DND-41 (cell line): ENCODE data around the gene PRR14.
"Not testable (repeated sequence)": the region's sequence is repeated elsewhere in the genome, so short reads cannot be mapped to it uniquely, and the experiment has no call there.

ENCODE experiments used
- ATAC-seq: fragments of 200-7000 bp; cut with Tn5 transposase; 3 replicates; pipeline ENCODE4 v1.9.1; 2021; ENCODE audit warnings: low read depth; ENCODE audit not compliant: insufficient read depth
- DNase-seq: peaks from one replicate; pipeline ENCODE4 v3.0.0-alpha.2; 2020
- H2AFZ ChIP-seq: 2 replicates; pipeline ENCODE4 v1.6.0; 2012; ENCODE audit warnings: low read depth, low read length
- H3K27ac ChIP-seq: 2 replicates; pipeline ENCODE4 v1.5.1; 2012; ENCODE audit warnings: low read length, inconsistent platforms
- H3K27me3 ChIP-seq: fragments of 200-600 bp; sonication (generic); 2 replicates; pipeline ENCODE4 v1.6.0; 2012; ENCODE audit warnings: low read length, mild to moderate bottlenecking, inconsistent platforms; ENCODE audit not compliant: insufficient read depth, poor library complexity
- H3K36me3 ChIP-seq: 2 replicates; pipeline ENCODE4 v1.5.1; 2012; ENCODE audit warnings: low read length, inconsistent platforms; ENCODE audit not compliant: insufficient read depth
- H3K4me1 ChIP-seq: 2 replicates; pipeline ENCODE4 v1.5.1; 2012; ENCODE audit warnings: mild to moderate bottlenecking, low read length; ENCODE audit not compliant: insufficient read depth
- H3K4me2 ChIP-seq: 2 replicates; pipeline ENCODE4 v1.6.0; 2012; ENCODE audit warnings: mild to moderate bottlenecking, moderate library complexity, low read length, inconsistent platforms; ENCODE audit not compliant: insufficient read depth
- H3K4me3 ChIP-seq, 2 experiments: fragments of 200-600 bp in 1 of 2; shearing (Covaris generic) in 1 of 2; 2 replicates each; pipeline ENCODE4 v1.5.1; 2012 to 2016; ENCODE audit warnings: inconsistent platforms in 2 of 2, low read length in 2 of 2, mild to moderate bottlenecking in 2 of 2, low read depth in 1 of 2, moderate library complexity in 1 of 2
- H3K79me2 ChIP-seq: 2 replicates; pipeline ENCODE4 v1.6.0; 2012; ENCODE audit warnings: low read length, inconsistent platforms; ENCODE audit not compliant: insufficient read depth
- H3K9ac ChIP-seq: 2 replicates; pipeline ENCODE4 v1.6.0; 2012; ENCODE audit warnings: low read depth, mild to moderate bottlenecking, inconsistent platforms, low read length, moderate library complexity
- H3K9me3 ChIP-seq: 2 replicates; pipeline ENCODE4 v1.5.1; 2012; ENCODE audit warnings: low read length, moderate library complexity, mild to moderate bottlenecking, inconsistent platforms; ENCODE audit not compliant: insufficient read depth, severe bottlenecking
- H4K20me1 ChIP-seq: 2 replicates; pipeline ENCODE4 v1.6.0; 2012; ENCODE audit warnings: low read length; ENCODE audit not compliant: insufficient read depth
- CTCF ChIP-seq: IDR thresholded peaks from 2 replicates; pipeline ENCODE4 v1.5.1; 2012; ENCODE audit warnings: borderline replicate concordance, low read length, moderate library complexity, mild to moderate bottlenecking; ENCODE audit not compliant: poor library complexity, severe bottlenecking; ENCODE audit errors: extremely low read depth
- EZH2 ChIP-seq: IDR thresholded peaks from 3 replicates; pipeline ENCODE4 v1.6.1; 2012; ENCODE audit warnings: borderline replicate concordance, low read depth, mild to moderate bottlenecking, moderate library complexity, low read length, inconsistent platforms; ENCODE audit not compliant: severe bottlenecking

Gene PRR14

DNA sequence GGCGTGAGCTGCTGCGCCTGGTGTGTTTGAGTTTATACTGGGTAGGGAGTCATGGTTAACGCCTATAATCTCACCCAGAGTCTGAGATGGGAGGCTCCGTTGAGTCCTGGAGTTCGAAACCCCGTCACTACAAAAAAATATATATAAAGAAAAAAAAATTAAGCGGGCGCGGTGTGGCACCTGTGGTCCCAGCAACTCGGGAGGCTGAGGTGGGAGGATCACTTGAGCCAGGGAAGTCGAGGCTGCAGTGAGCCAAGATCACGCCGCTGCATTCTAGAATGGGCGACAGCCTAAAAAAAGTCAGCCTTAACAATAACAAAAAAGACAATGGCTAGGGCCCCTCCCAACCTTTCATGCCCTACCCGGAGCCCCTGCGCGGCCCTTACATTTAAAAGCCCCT lies 17.2 kb upstream of the PRR14 start:
- Histone ChIP-seq H3K4me3 (peak overlapping the region; percentile 57 to 86; a peak in 3 of 4 replicates), H3K9ac (peak overlapping the region; percentile 81), H4K20me1 (no peaks in the 10 kb centered on the region), H3K27me3 (no peaks in the 10 kb centered on the region), H2AFZ (peak overlapping the region; percentile 83), H3K4me2 (peak overlapping the region; percentile 77), H3K4me1 (peaks cover 30% of the 10 kb centered on the region), H3K27ac (peak overlapping the region; percentile 88), H3K36me3 (no peaks in the 10 kb centered on the region), H3K79me2 (peaks cover 20% of the 10 kb centered on the region), H3K9me3 (no peaks in the 10 kb centered on the region)
- DNase-seq (no peak), ATAC-seq (no peak)
- TF ChIP-seq CTCF (no peak), EZH2 (no peak)

DNA sequence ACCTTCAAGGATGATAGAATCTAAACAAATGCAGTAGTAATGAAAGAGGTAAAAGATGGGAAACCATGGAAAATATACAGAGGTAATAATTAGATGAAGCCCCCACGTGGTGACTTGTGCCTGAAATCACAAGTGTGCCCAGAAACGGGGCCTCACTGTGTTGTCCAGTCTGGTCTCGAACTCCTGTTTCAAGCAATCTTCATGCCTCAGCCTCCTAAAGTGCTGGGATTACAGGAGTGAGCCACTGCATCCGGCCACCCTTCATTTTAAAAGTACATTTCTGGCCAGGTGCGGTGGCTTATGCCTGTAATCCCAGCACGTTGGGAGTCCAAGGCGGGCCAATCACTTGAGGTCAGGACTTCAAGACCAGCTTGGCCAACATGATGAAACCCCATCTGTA lies 14.2 kb upstream of the PRR14 start:
- no peak for ATAC-seq
- H3K27me3 ChIP-seq = no peaks in the 10 kb centered on the region
- H3K36me3 ChIP-seq = no peaks in the 10 kb centered on the region
- H3K9me3 ChIP-seq = no peaks in the 10 kb centered on the region
- no peak overlapping the region for H3K27ac ChIP-seq
- no peak overlapping the region for H3K4me3 ChIP-seq
- no peak overlapping the region; the same call in 1 of the 2 replicates for H3K4me2 ChIP-seq
- no peaks in the 10 kb centered on the region for H4K20me1 ChIP-seq
- peaks cover 24% of the 10 kb centered on the region for H3K4me1 ChIP-seq
- no peak for DNase-seq
- peaks cover 20% of the 10 kb centered on the region for H3K79me2 ChIP-seq
- H2AFZ ChIP-seq = no peak overlapping the region
- TF ChIP-seq CTCF (no peak), EZH2 (no peak)
- H3K9ac ChIP-seq = no peak overlapping the region

DNA sequence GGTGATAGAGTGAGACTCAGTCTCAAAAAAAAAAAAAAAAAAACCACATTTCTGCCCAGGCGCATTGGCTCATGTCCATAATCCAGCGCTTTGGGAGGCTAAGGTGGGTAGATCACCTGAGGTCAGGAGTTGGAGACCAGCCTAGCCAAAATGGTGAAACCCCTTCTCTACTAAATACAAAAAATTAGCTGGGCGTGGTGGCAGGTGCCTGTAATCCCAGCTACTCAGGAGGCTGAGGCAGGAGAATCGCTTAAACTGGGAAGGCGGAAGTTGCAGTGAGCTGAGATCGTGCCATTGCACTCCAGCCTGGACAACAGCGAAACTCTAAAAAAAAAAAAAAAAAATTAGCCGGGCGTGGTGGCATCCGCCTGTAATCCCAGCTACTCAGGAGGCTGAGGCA lies 13.6 kb upstream of the PRR14 start:
- H3K9me3 ChIP-seq, DNase-seq, H2AFZ ChIP-seq, H4K20me1 ChIP-seq, H3K27ac ChIP-seq, H3K4me2 ChIP-seq, H3K36me3 ChIP-seq, ATAC-seq, H3K4me3 ChIP-seq, H3K9ac ChIP-seq, H3K27me3 ChIP-seq: not testable (repeated sequence)
- H3K79me2 ChIP-seq = peaks cover 20% of the 10 kb centered on the region
- H3K4me1 ChIP-seq = peaks cover 24% of the 10 kb centered on the region

DNA sequence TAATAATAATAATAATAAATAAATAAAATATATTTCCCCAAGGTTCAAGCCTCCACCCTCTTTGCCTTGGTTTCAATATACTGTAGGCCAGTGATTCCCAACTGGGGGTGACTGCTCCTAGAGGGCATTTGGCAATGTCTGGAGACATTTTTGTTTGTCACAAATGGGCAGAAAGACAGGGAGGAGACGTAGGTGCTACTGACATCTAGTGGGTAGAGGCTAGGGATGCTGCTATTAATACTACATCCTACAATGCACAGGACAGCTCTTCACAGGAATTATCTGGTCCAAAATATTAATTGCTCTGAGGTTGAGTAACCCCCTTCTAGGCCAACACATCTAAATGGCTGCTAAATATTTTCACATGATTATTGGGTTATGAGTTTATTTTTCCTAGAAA lies 12.8 kb upstream of the PRR14 start:
- Histone ChIP-seq H3K4me1 (peaks cover 24% of the 10 kb centered on the region), H3K4me2 (no peak overlapping the region), H3K9ac (no peak overlapping the region), H4K20me1 (no peaks in the 10 kb centered on the region), H3K79me2 (peaks cover 20% of the 10 kb centered on the region), H3K36me3 (no peaks in the 10 kb centered on the region), H3K27me3 (no peaks in the 10 kb centered on the region), H3K4me3 (no peak overlapping the region), H3K27ac (no peak overlapping the region), H2AFZ (no peak overlapping the region), H3K9me3 (no peaks in the 10 kb centered on the region)
- ATAC-seq (peak; percentile 25; the same call in 1 of the 3 replicates), DNase-seq (peak; percentile 41)
- peak; percentile 72 for TF ChIP-seq CTCF
- TF ChIP-seq EZH2 = no peak
